ENCODE data around the gene SHC3. TPM values are rescaled to one million over a fixed set of nuclear protein-coding genes. Genes with fewer than 3 reads are reported as not detected.

SHC3 gene
- total RNA-seq, 1 experiment from 2014 or later = 4.0 TPM

DNA sequence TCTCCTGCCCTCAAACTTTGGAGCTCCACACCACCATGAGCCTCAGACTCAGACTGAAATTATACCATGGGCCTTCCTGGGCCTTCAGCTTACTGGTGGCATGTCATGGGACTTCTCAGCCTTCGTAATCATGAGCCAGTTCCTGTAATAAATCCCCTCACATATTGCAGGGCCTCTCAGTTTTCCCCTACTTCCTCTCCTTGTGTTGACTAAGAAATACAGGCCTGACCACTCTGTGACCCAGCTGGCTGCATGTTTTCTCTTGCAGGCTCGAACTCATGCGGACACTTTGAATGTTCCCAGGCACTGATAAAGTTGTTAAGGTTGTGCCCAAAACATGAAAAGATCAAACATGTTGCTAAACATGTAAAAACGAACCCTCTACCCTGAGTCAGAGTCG lies 26.2 kb upstream of the SHC3 start:
- Mint-ChIP-seq H3K27ac (ENCODE audit: unreplicated experiment) (no peak overlapping the region), H3K4me3 (ENCODE audit: low read depth, unreplicated experiment) (no peak overlapping the region), H3K4me1 (ENCODE audit: low read depth, unreplicated experiment) (no peaks in the 10 kb centered on the region), H3K27me3 (ENCODE audit: unreplicated experiment) (no peaks in the 10 kb centered on the region), H3K9me3 (ENCODE audit: low read depth, unreplicated experiment) (peaks cover 3% of the 10 kb centered on the region), H3K36me3 (ENCODE audit: insufficient read depth, unreplicated experiment) (no peaks in the 10 kb centered on the region)
- no TSS peak for BruUV-seq (replicated peaks)
- DNase-seq = no peak
- TF ChIP-seq, protein P1, sequence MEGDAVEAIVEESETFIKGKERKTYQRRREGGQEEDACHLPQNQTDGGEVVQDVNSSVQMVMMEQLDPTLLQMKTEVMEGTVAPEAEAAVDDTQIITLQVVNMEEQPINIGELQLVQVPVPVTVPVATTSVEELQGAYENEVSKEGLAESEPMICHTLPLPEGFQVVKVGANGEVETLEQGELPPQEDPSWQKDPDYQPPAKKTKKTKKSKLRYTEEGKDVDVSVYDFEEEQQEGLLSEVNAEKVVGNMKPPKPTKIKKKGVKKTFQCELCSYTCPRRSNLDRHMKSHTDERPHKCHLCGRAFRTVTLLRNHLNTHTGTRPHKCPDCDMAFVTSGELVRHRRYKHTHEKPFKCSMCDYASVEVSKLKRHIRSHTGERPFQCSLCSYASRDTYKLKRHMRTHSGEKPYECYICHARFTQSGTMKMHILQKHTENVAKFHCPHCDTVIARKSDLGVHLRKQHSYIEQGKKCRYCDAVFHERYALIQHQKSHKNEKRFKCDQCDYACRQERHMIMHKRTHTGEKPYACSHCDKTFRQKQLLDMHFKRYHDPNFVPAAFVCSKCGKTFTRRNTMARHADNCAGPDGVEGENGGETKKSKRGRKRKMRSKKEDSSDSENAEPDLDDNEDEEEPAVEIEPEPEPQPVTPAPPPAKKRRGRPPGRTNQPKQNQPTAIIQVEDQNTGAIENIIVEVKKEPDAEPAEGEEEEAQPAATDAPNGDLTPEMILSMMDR (IDR thresholded peaks at IDR 0.05; ENCODE audit: unreplicated experiment) = no peak
- intact Hi-C loops (cut with micrococcal nuclease; ENCODE audit: unreplicated experiment) = no loop called here
- CTCF ChIA-PET = interaction anchor here (0.7 kb wide), 1 partner anchor 32 kb away, joined by 3 read pairs; no protein-coding TSS in a partner anchor

DNA sequence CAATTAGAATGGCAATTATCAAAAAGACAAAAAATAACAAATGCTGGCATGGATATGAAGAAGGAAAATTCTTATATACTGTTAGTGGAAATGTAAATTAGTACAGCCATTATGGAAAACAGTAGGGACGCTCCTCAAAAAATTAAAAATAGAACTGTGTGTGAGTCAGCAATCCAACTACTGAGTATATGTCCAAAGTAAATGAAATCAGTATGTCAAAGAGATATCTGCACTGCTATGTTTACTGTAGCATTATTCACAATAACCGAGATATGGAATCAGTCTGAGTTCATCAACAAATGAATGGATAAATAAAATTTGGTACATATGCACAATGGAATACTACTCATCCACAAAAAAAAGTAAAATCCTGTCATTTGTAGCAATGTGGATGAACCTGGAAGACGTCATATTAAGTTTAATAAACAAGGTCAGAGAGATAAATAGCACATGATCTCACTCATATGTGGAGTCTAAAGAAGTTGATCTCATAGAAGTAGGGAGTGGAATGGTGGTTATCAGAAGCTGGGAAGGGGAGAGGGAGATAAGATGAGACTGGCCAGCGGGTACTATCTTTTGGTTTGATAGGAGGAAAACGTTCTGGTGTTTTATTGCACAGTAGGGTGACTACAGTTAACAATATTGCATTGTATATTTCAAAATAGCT lies 16.6 kb upstream of the SHC3 start:
- intact Hi-C loops (cut with micrococcal nuclease; ENCODE audit: unreplicated experiment) = no loop called here

DNA sequence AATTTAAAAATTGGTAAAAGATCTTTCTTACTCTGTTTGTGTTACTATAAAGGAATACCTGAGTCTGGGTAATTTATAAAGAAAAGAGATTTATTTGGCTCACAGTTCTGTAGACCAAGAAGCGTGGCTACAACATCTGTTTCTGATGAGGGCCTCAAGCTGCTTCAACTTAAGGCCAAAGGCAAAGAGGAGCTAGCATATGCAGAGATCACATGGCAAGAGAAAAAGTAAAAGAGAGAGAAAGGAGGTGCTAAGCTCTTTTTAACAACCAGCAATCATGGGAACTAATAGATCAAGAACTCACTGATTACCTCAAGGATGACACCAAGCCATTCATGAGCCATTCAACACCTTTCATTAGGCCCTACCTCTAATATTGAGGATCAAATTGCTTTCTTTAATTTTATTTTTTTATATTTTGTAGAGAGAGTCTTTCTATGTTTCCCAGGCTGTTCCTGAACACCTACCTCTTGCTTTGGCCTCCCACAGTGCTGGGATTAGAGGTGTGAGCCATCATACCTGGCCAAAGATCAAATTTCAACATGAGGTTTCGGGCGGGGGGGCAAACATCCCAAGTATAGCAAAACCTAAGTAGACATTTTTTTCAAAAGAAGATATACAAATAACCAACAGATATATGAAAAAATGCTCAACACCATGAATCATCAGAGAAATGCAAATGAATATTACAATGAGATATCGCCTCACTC lies 16.0 kb upstream of the SHC3 start:
- TF ChIP-seq, protein P1 (IDR thresholded peaks at IDR 0.05; ENCODE audit: unreplicated experiment) = no peak
- H3K4me3 Mint-ChIP-seq (ENCODE audit: low read depth, unreplicated experiment) = no peak overlapping the region
- peaks cover 5% of the 10 kb centered on the region for H3K9me3 Mint-ChIP-seq (ENCODE audit: low read depth, unreplicated experiment)
- no peaks in the 10 kb centered on the region for H3K27me3 Mint-ChIP-seq (ENCODE audit: unreplicated experiment)
- H3K27ac Mint-ChIP-seq (ENCODE audit: unreplicated experiment) = no peak overlapping the region
- intact Hi-C loops (cut with micrococcal nuclease; ENCODE audit: unreplicated experiment) = no loop called here
- H3K4me1 Mint-ChIP-seq (ENCODE audit: low read depth, unreplicated experiment) = no peaks in the 10 kb centered on the region
- CTCF ChIA-PET = interaction anchor here (1.0 kb wide), 1 partner anchor 122 kb away, joined by 3 read pairs; no protein-coding TSS in a partner anchor
- no peaks in the 10 kb centered on the region for H3K36me3 Mint-ChIP-seq (ENCODE audit: insufficient read depth, unreplicated experiment)
- BruUV-seq (replicated peaks) = no TSS peak
- DNase-seq = no peak

More for the DNA sequence above, 16.6 kb upstream of the SHC3 start:
- no TSS peak for BruUV-seq (replicated peaks)
- CTCF ChIA-PET = no interaction called here
- Mint-ChIP-seq H3K4me1 (ENCODE audit: low read depth, unreplicated experiment) (no peaks in the 10 kb centered on the region), H3K4me3 (ENCODE audit: low read depth, unreplicated experiment) (no peak overlapping the region), H3K27me3 (ENCODE audit: unreplicated experiment) (no peaks in the 10 kb centered on the region), H3K27ac (ENCODE audit: unreplicated experiment) (no peak overlapping the region), H3K9me3 (ENCODE audit: low read depth, unreplicated experiment) (peaks cover 5% of the 10 kb centered on the region), H3K36me3 (ENCODE audit: insufficient read depth, unreplicated experiment) (no peaks in the 10 kb centered on the region)
- TF ChIP-seq, protein P1 (IDR thresholded peaks at IDR 0.05; ENCODE audit: unreplicated experiment) = no peak
- DNase-seq = no peak

DNA sequence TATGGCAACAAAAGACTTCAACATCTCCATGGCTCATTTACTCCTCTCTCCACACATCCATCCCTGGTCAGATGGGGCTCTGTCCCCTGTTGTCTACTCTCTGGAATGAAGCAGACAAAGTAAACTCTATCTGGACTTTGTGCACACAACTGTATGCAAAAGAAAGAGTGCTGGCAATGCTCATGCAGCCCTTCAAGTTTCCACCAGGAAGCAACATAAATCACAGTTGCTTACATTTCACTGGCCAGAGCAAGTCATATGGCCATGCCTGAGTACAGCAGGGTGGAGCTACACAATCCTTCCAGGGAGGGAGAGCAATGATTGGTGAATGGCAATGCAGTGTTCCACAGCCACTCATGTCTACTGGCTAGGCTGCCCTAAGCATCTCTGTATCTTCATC lies 12.4 kb upstream of the SHC3 start:
- BruUV-seq (replicated peaks) = no TSS peak
- TF ChIP-seq, protein P1 (IDR thresholded peaks at IDR 0.05; ENCODE audit: unreplicated experiment) = no peak
- H3K36me3 Mint-ChIP-seq (ENCODE audit: insufficient read depth, unreplicated experiment) = no peaks in the 10 kb centered on the region
- H3K4me3 Mint-ChIP-seq (ENCODE audit: low read depth, unreplicated experiment) = no peak overlapping the region
- H3K4me1 Mint-ChIP-seq (ENCODE audit: low read depth, unreplicated experiment) = no peaks in the 10 kb centered on the region
- CTCF ChIA-PET = no interaction called here
- no peak overlapping the region for H3K27ac Mint-ChIP-seq (ENCODE audit: unreplicated experiment)
- no peaks in the 10 kb centered on the region for H3K27me3 Mint-ChIP-seq (ENCODE audit: unreplicated experiment)
- intact Hi-C loops (cut with micrococcal nuclease; ENCODE audit: unreplicated experiment) = no loop called here
- DNase-seq = no peak
- H3K9me3 Mint-ChIP-seq (ENCODE audit: low read depth, unreplicated experiment) = peaks cover 2% of the 10 kb centered on the region

Data from Calu3 (cell line).